NB4 (cell line): ENCODE results near the gene LRRC8B.

ENCODE experiments used
- DNase-seq: peaks from one replicate; pipeline ENCODE4 v3.0.0; 2010; ENCODE audit warnings: low read depth
- H3K4me3 ChIP-seq: one replicate; pipeline ENCODE4 v1.5.1; 2011; ENCODE audit warnings: mild to moderate bottlenecking, low read depth, low read length, moderate library complexity
- MYC ChIP-seq: IDR thresholded peaks from 2 replicates; pipeline ENCODE4 v1.6.1; 2011; ENCODE audit warnings: low read depth, low read length
- POLR2A ChIP-seq: IDR thresholded peaks from 2 replicates; pipeline ENCODE4 v1.6.1; 2011; ENCODE audit warnings: mild to moderate bottlenecking; ENCODE audit not compliant: insufficient read length; ENCODE audit errors: extremely low read depth
- TF ChIP-seq, protein P1 (sequence below): IDR thresholded peaks from 2 replicates; pipeline ENCODE4 v1.6.1; 2011; ENCODE audit warnings: low read depth, low read length
- TF ChIP-seq, protein P2 (sequence below): IDR thresholded peaks from one replicate; pipeline ENCODE4 v1.5.1; 2012; ENCODE audit warnings: low read depth, low read length

LRRC8B gene

DNA sequence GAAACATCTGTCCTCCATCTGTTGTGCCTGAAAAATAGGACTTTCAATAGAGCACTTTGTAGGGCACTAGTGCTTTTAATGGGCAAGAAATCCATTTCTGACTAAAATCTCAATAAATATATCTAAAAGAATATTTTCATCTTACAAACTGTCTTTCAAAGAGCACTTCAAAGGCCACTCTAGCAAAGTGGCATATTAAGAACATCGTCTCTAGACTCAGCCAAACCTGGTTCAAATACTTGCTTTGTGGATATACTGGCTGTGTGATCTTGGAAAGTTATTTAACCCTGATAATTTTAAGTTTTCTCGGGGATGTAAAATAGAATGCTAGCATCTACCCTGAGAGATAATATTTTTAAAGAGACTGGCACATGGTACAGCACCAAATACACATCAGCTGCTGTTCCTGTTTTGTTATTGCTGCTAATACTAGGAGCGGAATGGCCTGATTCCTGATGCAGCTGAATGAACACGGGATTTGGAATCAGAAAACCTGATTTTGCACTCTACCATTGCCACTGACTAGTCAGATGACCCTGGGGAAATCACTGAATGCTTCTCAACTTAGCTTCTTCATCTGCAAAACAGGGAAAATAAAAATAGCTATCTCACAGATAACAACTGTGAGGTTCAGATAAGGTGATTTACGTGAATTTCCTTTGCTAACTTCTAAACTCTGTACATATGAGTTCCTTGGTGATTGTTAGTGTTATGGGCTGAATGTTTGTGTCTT is 83.1 kb downstream of the LRRC8B start:
- TF ChIP-seq, protein P1, sequence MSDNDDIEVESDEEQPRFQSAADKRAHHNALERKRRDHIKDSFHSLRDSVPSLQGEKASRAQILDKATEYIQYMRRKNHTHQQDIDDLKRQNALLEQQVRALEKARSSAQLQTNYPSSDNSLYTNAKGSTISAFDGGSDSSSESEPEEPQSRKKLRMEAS = no peak
- TF ChIP-seq, protein P2, sequence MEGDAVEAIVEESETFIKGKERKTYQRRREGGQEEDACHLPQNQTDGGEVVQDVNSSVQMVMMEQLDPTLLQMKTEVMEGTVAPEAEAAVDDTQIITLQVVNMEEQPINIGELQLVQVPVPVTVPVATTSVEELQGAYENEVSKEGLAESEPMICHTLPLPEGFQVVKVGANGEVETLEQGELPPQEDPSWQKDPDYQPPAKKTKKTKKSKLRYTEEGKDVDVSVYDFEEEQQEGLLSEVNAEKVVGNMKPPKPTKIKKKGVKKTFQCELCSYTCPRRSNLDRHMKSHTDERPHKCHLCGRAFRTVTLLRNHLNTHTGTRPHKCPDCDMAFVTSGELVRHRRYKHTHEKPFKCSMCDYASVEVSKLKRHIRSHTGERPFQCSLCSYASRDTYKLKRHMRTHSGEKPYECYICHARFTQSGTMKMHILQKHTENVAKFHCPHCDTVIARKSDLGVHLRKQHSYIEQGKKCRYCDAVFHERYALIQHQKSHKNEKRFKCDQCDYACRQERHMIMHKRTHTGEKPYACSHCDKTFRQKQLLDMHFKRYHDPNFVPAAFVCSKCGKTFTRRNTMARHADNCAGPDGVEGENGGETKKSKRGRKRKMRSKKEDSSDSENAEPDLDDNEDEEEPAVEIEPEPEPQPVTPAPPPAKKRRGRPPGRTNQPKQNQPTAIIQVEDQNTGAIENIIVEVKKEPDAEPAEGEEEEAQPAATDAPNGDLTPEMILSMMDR = no peak
- TF ChIP-seq POLR2A (no peak), MYC (no peak)
- H3K4me3 ChIP-seq = no peak overlapping the region
- DNase-seq = no peak

DNA sequence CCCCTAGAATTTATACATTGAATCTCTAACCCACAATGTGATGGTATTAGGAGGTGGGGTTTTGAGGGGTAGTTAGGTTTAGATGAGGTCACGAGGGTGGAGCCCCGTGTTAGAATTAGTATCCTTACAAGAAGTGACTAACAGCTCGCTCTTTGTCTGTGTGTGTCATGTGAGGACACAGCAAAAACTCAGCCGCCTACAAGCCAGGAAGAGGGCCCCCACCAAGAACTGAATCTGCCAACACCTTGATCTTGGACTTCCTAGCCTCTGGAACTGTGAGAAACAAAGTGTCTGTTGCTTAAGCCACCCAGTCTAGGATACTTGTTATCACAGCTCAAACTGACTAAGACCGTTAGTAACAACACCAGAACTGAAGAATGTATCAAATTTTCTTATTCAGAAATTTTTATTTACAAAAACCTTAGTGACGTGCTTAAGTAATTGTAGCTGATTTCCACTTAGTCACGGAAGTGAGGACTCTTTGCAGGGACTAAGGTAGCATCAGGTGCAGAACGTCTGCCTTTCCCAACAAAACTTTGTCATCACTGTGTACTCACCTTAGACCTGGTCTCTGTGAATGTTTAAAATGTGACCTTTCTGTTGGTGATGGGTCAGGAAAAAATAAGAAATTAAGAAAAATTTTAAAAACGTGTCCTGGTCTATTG is 83.8 kb downstream of the LRRC8B start:
- TF ChIP-seq, protein P1 = no peak
- TF ChIP-seq MYC (no peak), POLR2A (no peak)
- TF ChIP-seq, protein P2 = no peak
- H3K4me3 ChIP-seq = no peak overlapping the region
- DNase-seq = no peak

DNA sequence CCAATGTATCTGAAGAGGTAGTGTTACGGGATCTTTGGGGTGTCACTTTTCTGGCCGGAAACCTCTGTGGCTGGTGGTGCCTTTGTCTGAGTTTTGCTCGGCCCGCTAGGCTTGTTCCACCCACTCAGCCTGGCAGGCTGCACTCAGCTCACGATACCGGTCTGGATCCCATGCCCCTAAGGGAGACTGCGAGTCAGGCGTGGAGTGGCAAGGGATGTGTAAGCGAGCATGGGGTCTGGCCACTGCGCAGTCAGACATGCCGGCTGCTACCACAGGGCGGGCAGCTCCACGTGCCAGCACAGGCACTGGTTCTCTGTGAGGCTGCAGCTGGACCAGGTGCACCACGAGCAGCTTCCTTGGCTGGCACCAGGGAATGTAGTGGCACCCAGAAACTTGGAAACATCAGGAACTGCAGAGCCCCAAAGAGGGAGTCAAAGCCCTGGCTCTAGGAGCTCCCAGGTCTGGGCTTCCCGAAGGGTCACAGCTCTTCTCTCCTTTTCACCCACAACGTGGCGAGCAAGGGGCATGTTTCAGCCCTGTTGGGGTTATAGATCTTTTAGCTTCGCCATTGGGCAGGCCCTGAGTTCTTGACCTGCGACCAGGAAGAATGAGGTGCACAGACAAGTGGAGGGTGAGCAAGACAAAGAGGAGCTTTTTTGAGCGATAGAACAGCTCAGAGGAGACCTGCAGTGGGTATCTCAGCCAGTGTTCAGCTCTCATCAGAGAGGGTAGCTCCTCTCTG is 84.5 kb downstream of the LRRC8B start:
- no peak for DNase-seq
- TF ChIP-seq MYC = no peak
- no peak for TF ChIP-seq POLR2A
- TF ChIP-seq, protein P2 = no peak
- TF ChIP-seq, protein P1 = no peak
- no peak overlapping the region for H3K4me3 ChIP-seq

DNA sequence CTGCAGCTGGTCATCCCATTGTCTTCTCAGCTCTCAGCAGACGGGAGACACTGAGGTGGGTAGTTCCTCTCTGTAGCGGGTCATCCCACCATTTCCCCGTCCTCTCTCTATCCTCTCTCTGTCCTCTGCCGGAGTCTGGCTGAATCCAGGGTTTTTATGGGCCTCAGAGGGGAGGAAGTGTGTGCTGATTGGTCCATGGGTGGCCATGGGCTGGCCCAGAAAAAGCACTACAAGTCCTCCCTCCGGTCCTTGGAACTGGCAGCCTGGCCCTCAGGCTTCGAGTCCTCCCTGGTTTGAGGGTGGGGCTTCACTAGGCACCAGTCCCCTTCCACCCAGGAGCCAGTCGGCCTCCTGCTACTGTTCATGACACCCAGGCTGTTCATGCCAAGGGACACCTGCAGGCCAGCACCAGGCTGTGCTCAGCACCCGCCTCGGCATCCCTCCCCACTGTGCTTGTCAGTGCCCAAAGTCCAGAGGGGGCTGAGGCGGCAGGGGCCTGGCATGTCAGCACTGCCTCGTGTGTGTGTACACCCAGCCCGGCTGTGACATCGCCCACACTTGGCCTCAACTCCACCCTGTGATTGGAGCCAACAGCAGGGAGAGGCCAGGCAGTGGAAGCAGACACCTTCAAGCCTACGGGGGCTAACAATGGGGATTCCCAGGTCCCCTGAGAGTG is 85.3 kb downstream of the LRRC8B start:
- DNase-seq = no peak
- no peak overlapping the region for H3K4me3 ChIP-seq
- no peak for TF ChIP-seq POLR2A
- TF ChIP-seq, protein P1 = no peak
- TF ChIP-seq, protein P2 = no peak
- no peak for TF ChIP-seq MYC

DNA sequence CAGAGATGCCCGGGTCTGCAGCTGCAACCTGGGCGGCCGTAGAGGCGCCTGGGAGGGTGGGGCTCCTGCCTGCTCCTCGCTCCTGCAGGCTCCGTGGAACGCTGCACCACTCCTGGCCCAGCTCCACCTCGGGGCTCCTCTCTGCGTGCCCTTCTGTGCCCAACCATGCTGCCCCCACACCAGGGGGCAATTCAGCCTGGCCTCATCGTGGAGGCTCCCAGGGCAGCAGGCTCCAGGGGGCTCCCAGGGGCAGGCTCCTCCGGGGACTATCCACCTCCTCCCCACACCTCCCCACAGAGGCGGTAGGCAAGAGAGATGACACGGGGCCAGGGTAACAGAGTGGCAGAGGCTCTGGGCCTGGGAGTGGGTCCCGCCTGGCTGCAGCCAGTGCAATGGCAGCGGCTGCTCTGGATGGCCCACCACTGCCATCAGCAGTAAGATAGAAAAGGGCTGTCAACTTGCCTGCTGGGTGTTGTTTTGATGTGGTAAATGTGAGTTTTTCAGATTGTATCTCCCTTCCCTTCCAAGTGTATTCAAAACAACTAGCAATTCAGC is 85.9 kb downstream of the LRRC8B start:
- H3K4me3 ChIP-seq = no peak overlapping the region
- DNase-seq = no peak
- TF ChIP-seq, protein P2 = no peak
- TF ChIP-seq MYC (no peak), POLR2A (no peak)
- TF ChIP-seq, protein P1 = no peak
